Activated naive CD4-positive, alpha-beta T cell treated with anti-CD3 and anti-CD28 coated beads, Interleukin-2, amount 50 U/mL, for 24 hours (primary cell): Measurements from ENCODE around the gene RNF220.
"Not testable (repeated sequence)": the region's sequence is repeated elsewhere in the genome, so short reads cannot be mapped to it uniquely, and the experiment has no call there.

ENCODE experiments used
- H3K27ac Mint-ChIP-seq: one replicate; pipeline ENCODE4 v1.8.0; 2021; ENCODE audit warnings: mild to moderate bottlenecking, mixed read lengths
- H3K27me3 Mint-ChIP-seq: one replicate; pipeline ENCODE4 v1.8.0; 2021; ENCODE audit warnings: mixed read lengths
- H3K36me3 Mint-ChIP-seq: one replicate; pipeline ENCODE4 v1.8.0; 2021; ENCODE audit warnings: mixed read lengths
- H3K4me1 Mint-ChIP-seq: one replicate; pipeline ENCODE4 v1.8.0; 2021; ENCODE audit warnings: mixed read lengths
- H3K4me3 Mint-ChIP-seq: one replicate; pipeline ENCODE4 v1.8.0; 2021; ENCODE audit warnings: mild to moderate bottlenecking, mixed read lengths
- H3K9me3 Mint-ChIP-seq: one replicate; pipeline ENCODE4 v1.8.0; 2021; ENCODE audit warnings: mixed read lengths

Gene RNF220

DNA sequence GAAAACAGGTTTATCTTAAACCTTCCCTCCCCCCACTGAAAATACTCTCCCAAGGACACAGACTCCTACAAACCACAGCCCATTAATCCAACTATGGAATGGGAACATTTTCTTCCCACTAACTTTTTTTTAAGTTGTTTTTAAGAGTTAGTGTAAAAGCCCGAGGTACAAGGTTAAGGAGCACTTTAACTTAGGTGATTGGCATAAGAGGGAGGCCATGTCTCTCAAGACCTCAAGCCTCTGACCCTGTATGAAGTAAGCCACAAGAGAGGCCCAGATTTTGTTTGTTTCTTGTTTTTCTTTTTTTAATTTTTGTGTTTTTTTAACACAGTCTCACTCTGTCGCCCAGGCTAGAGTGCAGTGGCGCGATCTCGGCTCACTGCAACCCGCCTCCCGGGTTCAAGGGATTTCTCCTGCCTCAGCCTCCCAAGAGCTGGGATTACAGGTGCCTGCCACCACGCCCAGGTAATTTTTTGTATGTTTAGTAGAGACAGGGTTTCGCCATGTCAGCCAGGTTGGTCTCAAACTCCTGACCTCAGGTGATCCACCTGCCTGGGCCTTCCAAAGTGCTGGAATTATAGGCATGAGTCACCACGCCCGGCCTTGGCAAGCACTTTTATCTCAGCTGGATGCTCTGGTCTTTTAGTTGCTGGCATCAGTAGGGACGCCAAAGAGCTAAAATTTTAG is 283.8 kb downstream of the RNF220 start:
- H3K27ac Mint-ChIP-seq = no peak overlapping the region
- H3K27me3 Mint-ChIP-seq = no peaks in the 10 kb centered on the region
- H3K4me3 Mint-ChIP-seq = no peak overlapping the region
- H3K36me3 Mint-ChIP-seq = peaks cover 2% of the 10 kb centered on the region
- peaks cover 8% of the 10 kb centered on the region for H3K4me1 Mint-ChIP-seq
- H3K9me3 Mint-ChIP-seq = no peaks in the 10 kb centered on the region

DNA sequence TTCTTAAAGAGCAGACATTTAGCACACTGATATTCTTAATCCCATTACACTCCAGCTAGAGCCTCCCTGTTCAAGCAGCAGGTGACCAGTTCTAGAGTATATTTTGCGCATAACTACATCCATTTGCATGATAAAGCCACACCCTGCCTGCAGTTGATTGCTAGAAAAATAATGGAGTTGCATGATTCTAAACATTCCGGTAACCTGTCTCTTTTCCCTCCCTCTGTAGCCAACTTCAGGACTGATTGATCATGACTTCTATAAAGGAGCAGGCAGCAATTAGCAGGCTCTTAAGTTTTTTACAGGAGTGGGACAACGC is 284.4 kb downstream of the RNF220 start:
- H3K27me3 Mint-ChIP-seq = no peaks in the 10 kb centered on the region
- peaks cover 6% of the 10 kb centered on the region for H3K4me1 Mint-ChIP-seq
- no peak overlapping the region for H3K27ac Mint-ChIP-seq
- H3K9me3 Mint-ChIP-seq = no peaks in the 10 kb centered on the region
- peaks cover 2% of the 10 kb centered on the region for H3K36me3 Mint-ChIP-seq
- H3K4me3 Mint-ChIP-seq = no peak overlapping the region

DNA sequence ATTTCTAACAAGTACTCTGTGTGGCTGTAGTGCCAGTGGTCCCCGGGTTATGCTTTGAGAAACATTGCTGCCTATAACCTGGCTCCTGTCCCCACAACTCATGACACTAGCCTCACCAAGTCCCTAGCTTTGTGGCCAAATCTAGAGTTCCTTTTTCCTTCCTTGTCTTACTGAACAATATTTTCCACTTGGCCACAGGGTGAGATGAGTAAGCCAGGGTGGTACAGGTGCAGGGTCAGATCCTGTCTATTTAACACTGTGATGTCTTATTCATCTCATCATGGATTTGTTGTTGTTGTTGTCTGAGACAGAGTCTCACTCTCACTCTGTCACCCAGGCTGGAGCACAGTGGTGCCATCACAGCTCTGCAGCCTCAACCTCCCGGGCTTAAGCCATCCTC is 288.1 kb downstream of the RNF220 start:
- Mint-ChIP-seq H3K27ac (no peak overlapping the region), H3K36me3 (peaks cover 2% of the 10 kb centered on the region), H3K4me3 (no peak overlapping the region)

DNA sequence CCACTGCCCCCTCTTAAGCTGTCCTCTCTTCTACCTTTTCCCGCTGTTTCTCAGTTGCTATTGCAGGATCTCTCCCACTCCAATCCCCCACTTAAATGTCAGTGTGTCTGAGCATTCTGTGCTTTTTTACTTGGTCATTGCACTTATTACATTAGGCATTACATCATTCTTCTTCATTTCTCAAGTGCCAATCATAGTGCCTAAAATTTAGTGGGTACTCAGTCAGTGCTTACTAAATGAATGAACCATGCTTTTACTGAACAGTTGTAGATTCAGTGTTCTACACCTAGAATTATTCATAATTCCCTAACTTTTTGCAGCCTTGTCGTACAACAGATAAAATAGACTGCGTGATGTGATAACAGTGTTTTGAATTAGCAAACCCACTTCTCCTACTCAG is 288.8 kb downstream of the RNF220 start:
- H3K27ac Mint-ChIP-seq = no peak overlapping the region
- H3K9me3 Mint-ChIP-seq = no peaks in the 10 kb centered on the region
- peaks cover 2% of the 10 kb centered on the region for H3K36me3 Mint-ChIP-seq
- no peaks in the 10 kb centered on the region for H3K27me3 Mint-ChIP-seq
- H3K4me1 Mint-ChIP-seq = peaks cover 28% of the 10 kb centered on the region
- no peak overlapping the region for H3K4me3 Mint-ChIP-seq

More for the DNA sequence above, 288.1 kb downstream of the RNF220 start:
- peaks cover 28% of the 10 kb centered on the region for H3K4me1 Mint-ChIP-seq
- no peaks in the 10 kb centered on the region for H3K27me3 Mint-ChIP-seq
- no peaks in the 10 kb centered on the region for H3K9me3 Mint-ChIP-seq

- peak overlapping the region; percentile 23 for H3K27ac Mint-ChIP-seq
- no peaks in the 10 kb centered on the region for H3K9me3 Mint-ChIP-seq
- peaks cover 2% of the 10 kb centered on the region for H3K36me3 Mint-ChIP-seq
- no peaks in the 10 kb centered on the region for H3K27me3 Mint-ChIP-seq
- peaks cover 28% of the 10 kb centered on the region for H3K4me1 Mint-ChIP-seq
- H3K4me3 Mint-ChIP-seq = no peak overlapping the region
These were observed 289.9 kb downstream of the RNF220 start for GRCh38 chr1:44694863-44695478.

DNA sequence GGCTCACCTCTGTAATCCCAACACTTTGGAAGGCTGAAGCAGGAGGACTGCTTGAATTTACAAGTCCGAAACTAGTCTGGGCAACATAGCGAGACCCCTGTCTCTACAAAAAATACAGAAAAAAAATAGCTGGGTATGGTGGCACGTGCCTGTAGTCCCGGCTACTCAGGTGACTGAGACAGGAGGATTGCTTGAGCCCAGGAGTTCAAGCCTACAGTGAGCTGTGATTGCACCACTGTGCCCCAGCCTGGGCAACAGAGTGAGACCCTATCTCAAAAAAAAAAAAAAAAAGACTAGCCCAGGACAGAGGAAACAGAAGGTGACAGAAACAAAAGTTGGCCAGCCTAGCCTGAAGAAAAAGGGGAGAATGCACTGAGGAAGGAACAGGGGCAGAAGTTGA is 290.6 kb downstream of the RNF220 start:
- H3K27ac Mint-ChIP-seq = no peak overlapping the region
- no peaks in the 10 kb centered on the region for H3K27me3 Mint-ChIP-seq
- no peak overlapping the region for H3K4me3 Mint-ChIP-seq
- H3K9me3 Mint-ChIP-seq = no peaks in the 10 kb centered on the region
- H3K36me3 Mint-ChIP-seq = peaks cover 2% of the 10 kb centered on the region
- peaks cover 28% of the 10 kb centered on the region for H3K4me1 Mint-ChIP-seq

- no peak overlapping the region for H3K27ac Mint-ChIP-seq
- H3K4me1 Mint-ChIP-seq = peaks cover 28% of the 10 kb centered on the region
These were observed 291.0 kb downstream of the RNF220 start for GRCh38 chr1:44696101-44696500.

GRCh38 chr1:44696789-44697345 is 291.8 kb downstream of the RNF220 start:
- H3K4me1 Mint-ChIP-seq = peaks cover 28% of the 10 kb centered on the region
- H3K9me3 Mint-ChIP-seq = no peaks in the 10 kb centered on the region
- H3K27me3 Mint-ChIP-seq = no peaks in the 10 kb centered on the region
- peak overlapping the region; percentile 71 for H3K4me3 Mint-ChIP-seq
- no peaks in the 10 kb centered on the region for H3K36me3 Mint-ChIP-seq
- peak overlapping the region; percentile 95 for H3K27ac Mint-ChIP-seq

More at GRCh38 chr1:44696101-44696500, 291.0 kb downstream of the RNF220 start:
- H3K4me3 Mint-ChIP-seq = no peak overlapping the region
- no peaks in the 10 kb centered on the region for H3K9me3 Mint-ChIP-seq
- no peaks in the 10 kb centered on the region for H3K27me3 Mint-ChIP-seq
- peaks cover 2% of the 10 kb centered on the region for H3K36me3 Mint-ChIP-seq

DNA sequence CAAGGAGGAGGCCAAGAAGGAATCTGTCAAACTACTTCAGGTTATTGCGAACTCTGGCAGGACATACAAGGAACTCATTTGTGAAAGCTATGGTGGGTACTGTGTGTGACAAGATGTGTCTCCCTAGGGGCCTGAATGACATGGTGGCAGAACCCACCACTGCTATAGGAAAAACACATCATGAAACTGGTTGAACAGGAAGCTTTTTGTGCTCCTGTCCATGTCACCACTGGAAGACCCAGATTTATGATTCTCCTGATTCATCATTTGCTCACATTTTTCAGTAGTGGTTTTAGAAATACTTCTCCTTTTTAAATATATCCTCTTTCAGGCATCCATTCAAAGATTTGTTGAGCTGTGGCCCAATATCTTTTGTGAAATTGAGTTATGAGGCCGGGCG is 293.1 kb downstream of the RNF220 start:
- Mint-ChIP-seq H3K9me3 (no peaks in the 10 kb centered on the region), H3K4me3 (no peak overlapping the region), H3K27ac (no peak overlapping the region), H3K27me3 (no peaks in the 10 kb centered on the region), H3K4me1 (peaks cover 26% of the 10 kb centered on the region), H3K36me3 (no peaks in the 10 kb centered on the region)

- H3K27me3 Mint-ChIP-seq, H3K4me3 Mint-ChIP-seq: not testable (repeated sequence)
These were observed 294.3 kb downstream of the RNF220 start for GRCh38 chr1:44699375-44699774.

DNA sequence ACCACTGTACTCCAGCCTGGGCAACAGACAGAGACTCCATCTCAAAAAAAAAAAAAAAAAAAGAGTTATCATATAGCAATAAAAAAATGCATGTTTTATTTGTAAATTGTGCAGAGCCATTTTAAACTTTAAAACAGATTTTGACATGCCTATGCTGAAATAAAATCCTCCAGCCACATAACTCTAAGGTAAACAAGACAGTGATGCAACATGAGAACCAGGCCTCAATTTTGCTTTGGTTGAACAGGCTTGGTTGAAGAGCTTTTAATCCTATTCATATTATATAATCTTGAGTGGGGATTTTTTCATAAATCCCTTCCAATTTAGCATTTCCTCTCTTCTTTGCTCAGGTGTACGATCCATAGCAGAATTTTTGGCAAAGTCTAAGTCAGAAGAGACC is 295.5 kb downstream of the RNF220 start:
- H3K4me3 Mint-ChIP-seq = no peak overlapping the region
- H3K9me3 Mint-ChIP-seq = no peaks in the 10 kb centered on the region
- H3K4me1 Mint-ChIP-seq = peaks cover 20% of the 10 kb centered on the region
- H3K27me3 Mint-ChIP-seq = no peaks in the 10 kb centered on the region
- H3K36me3 Mint-ChIP-seq = no peaks in the 10 kb centered on the region
- H3K27ac Mint-ChIP-seq = no peak overlapping the region

More at GRCh38 chr1:44699375-44699774, 294.3 kb downstream of the RNF220 start:
- peaks cover 24% of the 10 kb centered on the region for H3K4me1 Mint-ChIP-seq
- not testable (repeated sequence) for H3K9me3 Mint-ChIP-seq, H3K27ac Mint-ChIP-seq, H3K36me3 Mint-ChIP-seq

GRCh38 chr1:44701141-44701573 is 296.1 kb downstream of the RNF220 start:
- H3K27ac Mint-ChIP-seq = no peak overlapping the region
- H3K4me3 Mint-ChIP-seq = no peak overlapping the region
- no peaks in the 10 kb centered on the region for H3K36me3 Mint-ChIP-seq
- no peaks in the 10 kb centered on the region for H3K27me3 Mint-ChIP-seq
- no peaks in the 10 kb centered on the region for H3K9me3 Mint-ChIP-seq
- H3K4me1 Mint-ChIP-seq = peaks cover 15% of the 10 kb centered on the region
